ENCODE data around the gene XNDC1N.
A peak's percentile ranks its signal among the peaks of the same experiment; 100 is the strongest.

The XNDC1N gene

GRCh38 chr11:71927820-71928736 lies at the start of gene XNDC1N:
Gene XNDC1N, minus strand, starts transcription at chr11:71928594. Its CDS starts 5,241 bp downstream, at chr11:71923353.
- peak within 1 kb of the TSS; percentile 98 for H3K27ac Mint-ChIP-seq
- ATAC-seq (peak; percentile 85), DNase-seq (peak; percentile 66)
- no peaks in the 10 kb centered on the region for H3K27me3 Mint-ChIP-seq
- H3K4me1 Mint-ChIP-seq = peaks cover 41% of the 10 kb centered on the region
- H3K4me3 Mint-ChIP-seq = peak within 1 kb of the TSS; percentile 99
- H3K36me3 Mint-ChIP-seq (ENCODE audit: low read depth) = peaks cover 14% of the 10 kb centered on the region
- no peaks in the 10 kb centered on the region for H3K9me3 Mint-ChIP-seq

GRCh38 chr11:71977743-71978418 lies 49.5 kb upstream of the XNDC1N start:
- no peak for ATAC-seq
- Mint-ChIP-seq H3K36me3 (ENCODE audit: low read depth) (peaks cover 6% of the 10 kb centered on the region), H3K27ac (no peak overlapping the region), H3K4me1 (peaks cover 3% of the 10 kb centered on the region), H3K4me3 (no peak overlapping the region), H3K9me3 (no peaks in the 10 kb centered on the region), H3K27me3 (no peaks in the 10 kb centered on the region)
- DNase-seq = peak; percentile 51

- DNase-seq = no peak
- H3K9me3 Mint-ChIP-seq = no peaks in the 10 kb centered on the region
- H3K4me3 Mint-ChIP-seq = no peak overlapping the region
- peaks cover 4% of the 10 kb centered on the region for H3K36me3 Mint-ChIP-seq (ENCODE audit: low read depth)
- H3K4me1 Mint-ChIP-seq = peaks cover 3% of the 10 kb centered on the region
- no peaks in the 10 kb centered on the region for H3K27me3 Mint-ChIP-seq
- ATAC-seq = no peak
- no peak overlapping the region for H3K27ac Mint-ChIP-seq
Measured at GRCh38 chr11:71977090-71977489, 48.7 kb upstream of the XNDC1N start.

GRCh38 chr11:71976551-71976950 lies 48.2 kb upstream of the XNDC1N start:
- H3K4me1 Mint-ChIP-seq = peaks cover 3% of the 10 kb centered on the region
- H3K27me3 Mint-ChIP-seq = no peaks in the 10 kb centered on the region
- no peaks in the 10 kb centered on the region for H3K9me3 Mint-ChIP-seq
- H3K36me3 Mint-ChIP-seq (ENCODE audit: low read depth) = peaks cover 6% of the 10 kb centered on the region
- no peak overlapping the region for H3K27ac Mint-ChIP-seq
- ATAC-seq = no peak
- DNase-seq = no peak
- H3K4me3 Mint-ChIP-seq = no peak overlapping the region

GRCh38 chr11:71971680-71972079 lies 43.3 kb upstream of the XNDC1N start:
- H3K27me3 Mint-ChIP-seq = no peaks in the 10 kb centered on the region
- H3K27ac Mint-ChIP-seq = no peak overlapping the region
- no peak overlapping the region for H3K4me3 Mint-ChIP-seq
- no peak for DNase-seq
- no peak for ATAC-seq
- H3K4me1 Mint-ChIP-seq = peaks cover 8% of the 10 kb centered on the region
- H3K9me3 Mint-ChIP-seq = no peaks in the 10 kb centered on the region
- peaks cover 6% of the 10 kb centered on the region for H3K36me3 Mint-ChIP-seq (ENCODE audit: low read depth)

GRCh38 chr11:71964641-71965040 lies 36.2 kb upstream of the XNDC1N start:
- H3K4me1 Mint-ChIP-seq = peaks cover 23% of the 10 kb centered on the region
- DNase-seq (no peak), ATAC-seq (no peak)
- H3K9me3 Mint-ChIP-seq = peaks cover 4% of the 10 kb centered on the region
- peaks cover 37% of the 10 kb centered on the region for H3K36me3 Mint-ChIP-seq (ENCODE audit: low read depth)
- no peaks in the 10 kb centered on the region for H3K27me3 Mint-ChIP-seq
- H3K4me3 Mint-ChIP-seq = no peak overlapping the region
- H3K27ac Mint-ChIP-seq = no peak overlapping the region

GRCh38 chr11:71963468-71963867 lies 35.1 kb upstream of the XNDC1N start:
- H3K4me3 Mint-ChIP-seq = no peak overlapping the region
- H3K36me3 Mint-ChIP-seq (ENCODE audit: low read depth) = peaks cover 37% of the 10 kb centered on the region
- no peak for ATAC-seq
- peaks cover 4% of the 10 kb centered on the region for H3K9me3 Mint-ChIP-seq
- H3K27ac Mint-ChIP-seq = no peak overlapping the region
- peaks cover 23% of the 10 kb centered on the region for H3K4me1 Mint-ChIP-seq
- H3K27me3 Mint-ChIP-seq = no peaks in the 10 kb centered on the region
- DNase-seq = no peak

- Mint-ChIP-seq H3K27me3 (no peaks in the 10 kb centered on the region), H3K27ac (peak overlapping the region; percentile 85), H3K4me3 (peak overlapping the region; percentile 40), H3K9me3 (peaks cover 4% of the 10 kb centered on the region), H3K4me1 (peaks cover 23% of the 10 kb centered on the region), H3K36me3 (ENCODE audit: low read depth) (peaks cover 40% of the 10 kb centered on the region)
- DNase-seq = no peak
- ATAC-seq = peak; percentile 86
Measured at GRCh38 chr11:71962428-71963038, 34.1 kb upstream of the XNDC1N start.

GRCh38 chr11:71955898-71956456 lies 27.6 kb upstream of the XNDC1N start:
- Mint-ChIP-seq H3K27ac (no peak overlapping the region), H3K4me3 (no peak overlapping the region), H3K36me3 (ENCODE audit: low read depth) (peaks cover 17% of the 10 kb centered on the region), H3K9me3 (peaks cover 2% of the 10 kb centered on the region), H3K4me1 (peaks cover 14% of the 10 kb centered on the region), H3K27me3 (no peaks in the 10 kb centered on the region)
- ATAC-seq = no peak
- DNase-seq = no peak

- Mint-ChIP-seq H3K27me3 (no peaks in the 10 kb centered on the region), H3K27ac (no peak overlapping the region), H3K4me3 (no peak overlapping the region), H3K9me3 (no peaks in the 10 kb centered on the region), H3K36me3 (ENCODE audit: low read depth) (peaks cover 11% of the 10 kb centered on the region), H3K4me1 (peaks cover 20% of the 10 kb centered on the region)
- ATAC-seq = no peak
- DNase-seq = no peak
Measured at GRCh38 chr11:71951741-71952310, 23.4 kb upstream of the XNDC1N start.

- ATAC-seq (no peak), DNase-seq (no peak)
- Mint-ChIP-seq H3K36me3 (ENCODE audit: low read depth) (peaks cover 19% of the 10 kb centered on the region), H3K4me1 (peaks cover 20% of the 10 kb centered on the region), H3K27ac (no peak overlapping the region), H3K27me3 (no peaks in the 10 kb centered on the region), H3K4me3 (no peak overlapping the region), H3K9me3 (no peaks in the 10 kb centered on the region)
Measured at GRCh38 chr11:71949034-71949433, 20.6 kb upstream of the XNDC1N start.

- peaks cover 22% of the 10 kb centered on the region for H3K4me1 Mint-ChIP-seq
- H3K36me3 Mint-ChIP-seq (ENCODE audit: low read depth) = peaks cover 19% of the 10 kb centered on the region
- H3K27me3 Mint-ChIP-seq = no peaks in the 10 kb centered on the region
- H3K9me3 Mint-ChIP-seq = no peaks in the 10 kb centered on the region
- no peak for ATAC-seq
- DNase-seq = no peak
- H3K4me3 Mint-ChIP-seq = no peak overlapping the region
- H3K27ac Mint-ChIP-seq = no peak overlapping the region
Measured at GRCh38 chr11:71948314-71949027, 20.1 kb upstream of the XNDC1N start.

- ATAC-seq (no peak), DNase-seq (no peak)
- Mint-ChIP-seq H3K27ac (peak overlapping the region; percentile 60), H3K4me3 (no peak overlapping the region), H3K4me1 (peaks cover 22% of the 10 kb centered on the region), H3K36me3 (ENCODE audit: low read depth) (peaks cover 21% of the 10 kb centered on the region), H3K9me3 (no peaks in the 10 kb centered on the region), H3K27me3 (no peaks in the 10 kb centered on the region)
Measured at GRCh38 chr11:71947498-71947897, 19.1 kb upstream of the XNDC1N start.

- ATAC-seq (peak; percentile 84), DNase-seq (no peak)
- no peaks in the 10 kb centered on the region for H3K9me3 Mint-ChIP-seq
- peaks cover 20% of the 10 kb centered on the region for H3K4me1 Mint-ChIP-seq
- H3K4me3 Mint-ChIP-seq = no peak overlapping the region
- H3K27me3 Mint-ChIP-seq = no peaks in the 10 kb centered on the region
- peaks cover 17% of the 10 kb centered on the region for H3K36me3 Mint-ChIP-seq (ENCODE audit: low read depth)
- peak overlapping the region; percentile 80 for H3K27ac Mint-ChIP-seq
Measured at GRCh38 chr11:71946144-71946571, 17.8 kb upstream of the XNDC1N start.
